ENCODE data around the gene EZR. TPM values are rescaled to one million over a fixed set of nuclear protein-coding genes. Genes with fewer than 3 reads are reported as not detected.

The EZR gene
- total RNA-seq, 2 experiments from 2014 or later: 268 to 415 TPM

DNA sequence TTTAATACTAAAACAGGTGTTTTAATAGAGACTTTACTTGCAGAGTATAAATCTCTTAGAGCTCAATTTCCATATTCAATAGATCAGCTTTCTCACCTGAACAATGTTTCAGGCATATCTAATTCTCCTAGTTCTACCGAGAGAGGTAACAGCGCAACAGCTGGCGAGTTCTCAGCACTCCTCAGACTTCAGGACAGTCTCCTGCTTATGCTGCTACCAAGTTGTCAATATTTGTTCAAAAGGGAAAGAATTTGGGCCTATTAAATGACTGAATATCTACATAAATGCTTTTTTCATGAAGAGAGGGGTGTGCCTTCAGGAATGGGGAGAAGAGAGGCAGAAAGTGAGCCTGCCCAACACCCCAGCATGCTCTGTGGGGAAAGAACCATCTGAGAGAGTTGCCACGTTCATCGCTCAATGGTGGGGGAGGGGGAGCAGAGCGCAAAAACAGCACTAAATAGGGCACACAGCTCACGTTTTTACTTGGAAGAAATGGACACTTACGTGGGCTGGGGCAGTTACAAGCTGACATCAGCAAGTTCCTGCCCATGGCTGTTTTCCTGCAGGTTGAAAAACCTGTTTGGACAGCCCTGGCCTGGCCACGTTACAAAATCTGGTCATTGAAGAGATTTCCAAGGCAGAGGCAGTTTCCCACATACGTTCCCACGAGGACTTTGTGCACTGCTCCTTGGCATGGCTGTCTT, 38.0 kb downstream of the EZR start:
- no TSS peak for BruUV-seq (replicated peaks)
- H3K9me2 ChIP-seq (ENCODE audit: insufficient read depth, low read length): no peaks in the 10 kb centered on the region
- POLR2A ChIA-PET: interaction anchor here (0.5 to 1.7 kb wide), 4 partner anchors 11 to 59 kb away, joined by 3 to 4 read pairs (median 3); no protein-coding TSS in a partner anchor
- H3K27ac ChIP-seq (ENCODE audit: low read depth, low read length, poor library complexity, severe bottlenecking): no peak overlapping the region
- no peaks in the 10 kb centered on the region for H3K4me1 ChIP-seq (ENCODE audit: insufficient read depth, low read length, poor library complexity, severe bottlenecking)
- peaks cover 100% of the 10 kb centered on the region for H3K36me3 ChIP-seq (ENCODE audit: insufficient read depth, low read length)
- peaks cover 44% of the 10 kb centered on the region; the same call in 1 of the 2 replicates for H3K79me2 ChIP-seq (ENCODE audit: insufficient read depth, low read depth, low read length)
- no peak for TF ChIP-seq EZH2phosphoT487 (IDR thresholded peaks at IDR 0.05; ENCODE audit: borderline replicate concordance, low read depth, low read length)
- no peak overlapping the region for H3K4me2 ChIP-seq (ENCODE audit: low read length)
- intact Hi-C loops (cut with micrococcal nuclease; ENCODE audit: unreplicated experiment): no loop called here
- H3K9me3 ChIP-seq (ENCODE audit: low read length): no peaks in the 10 kb centered on the region
- DNase-seq (ENCODE audit: low spot score): no peak
- H4K20me1 ChIP-seq (ENCODE audit: insufficient read depth, low read length): peaks cover 15% of the 10 kb centered on the region
- H2AFZ ChIP-seq (ENCODE audit: low read length): no peak overlapping the region
- no peak overlapping the region for H3K4me3 ChIP-seq (ENCODE audit: low read depth, low read length, poor library complexity, severe bottlenecking)
- CTCF ChIA-PET (ENCODE audit: unreplicated experiment): no interaction called here

DNA sequence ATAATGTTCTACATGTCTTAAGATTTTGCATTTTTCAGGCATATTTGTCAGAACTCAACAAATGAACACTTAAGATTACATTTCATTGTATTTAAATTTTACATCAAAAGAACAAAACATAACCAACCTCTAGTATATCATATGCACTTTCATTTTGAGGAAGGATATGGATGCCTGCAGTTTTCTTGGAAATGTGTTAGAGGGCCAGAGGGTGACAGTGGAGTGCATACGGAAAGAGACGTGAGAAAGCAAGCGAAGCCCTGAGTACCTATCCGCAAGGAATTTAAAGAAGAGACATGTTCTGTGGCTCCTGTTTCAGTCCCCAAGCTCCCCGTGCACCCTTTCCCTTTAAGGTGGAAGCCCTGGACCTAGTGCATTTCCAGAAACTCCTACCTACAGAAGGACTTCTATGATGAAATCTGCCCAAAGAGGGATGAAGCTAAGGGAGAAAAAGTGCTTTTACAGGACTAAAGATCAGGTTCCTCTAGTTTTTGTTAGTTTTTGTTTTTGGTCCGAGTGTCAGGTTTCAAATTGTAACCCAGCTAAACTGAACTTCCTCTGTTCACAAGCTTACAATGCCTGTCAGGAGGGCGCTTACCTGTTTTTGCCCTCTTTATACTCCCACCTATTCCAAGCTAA, 38.8 kb downstream of the EZR start:
- Histone ChIP-seq H3K9me3 (ENCODE audit: low read length) (no peaks in the 10 kb centered on the region), H3K4me1 (ENCODE audit: insufficient read depth, low read length, poor library complexity, severe bottlenecking) (no peaks in the 10 kb centered on the region), H3K27ac (ENCODE audit: low read depth, low read length, poor library complexity, severe bottlenecking) (no peak overlapping the region), H3K36me3 (ENCODE audit: insufficient read depth, low read length) (peaks cover 100% of the 10 kb centered on the region), H3K79me2 (ENCODE audit: insufficient read depth, low read depth, low read length) (peaks cover 49% of the 10 kb centered on the region; the same call in 1 of the 2 replicates), H3K4me2 (ENCODE audit: low read length) (no peak overlapping the region), H2AFZ (ENCODE audit: low read length) (no peak overlapping the region), H3K4me3 (ENCODE audit: low read depth, low read length, poor library complexity, severe bottlenecking) (no peak overlapping the region), H3K9me2 (ENCODE audit: insufficient read depth, low read length) (no peaks in the 10 kb centered on the region), H4K20me1 (ENCODE audit: insufficient read depth, low read length) (peaks cover 15% of the 10 kb centered on the region)
- ChIA-PET CTCF (ENCODE audit: unreplicated experiment) (no interaction called here), POLR2A (interaction anchor here (0.6 to 1.7 kb wide), 5 partner anchors 11 to 63 kb away, joined by 3 to 4 read pairs (median 3); no protein-coding TSS in a partner anchor)
- no peak for DNase-seq (ENCODE audit: low spot score)
- intact Hi-C loops (cut with micrococcal nuclease; ENCODE audit: unreplicated experiment): no loop called here
- TF ChIP-seq EZH2phosphoT487 (IDR thresholded peaks at IDR 0.05; ENCODE audit: borderline replicate concordance, low read depth, low read length) (no peak), CTCF (conservative IDR thresholded peaks at IDR 0.05; ENCODE audit: low read length) (no peak)
- BruUV-seq (replicated peaks): TSS peak; percentile 10

GRCh38 chr6:158778005-158778527, 41.1 kb downstream of the EZR start:
- Histone ChIP-seq H3K9me2 (ENCODE audit: insufficient read depth, low read length) (no peaks in the 10 kb centered on the region), H2AFZ (ENCODE audit: low read length) (no peak overlapping the region), H3K4me1 (ENCODE audit: insufficient read depth, low read length, poor library complexity, severe bottlenecking) (no peaks in the 10 kb centered on the region), H3K4me3 (ENCODE audit: low read depth, low read length, poor library complexity, severe bottlenecking) (no peak overlapping the region), H3K79me2 (ENCODE audit: insufficient read depth, low read depth, low read length) (peaks cover 46% of the 10 kb centered on the region; the same call in 1 of the 2 replicates), H3K9me3 (ENCODE audit: low read length) (no peaks in the 10 kb centered on the region), H3K36me3 (ENCODE audit: insufficient read depth, low read length) (peaks cover 100% of the 10 kb centered on the region), H3K27ac (ENCODE audit: low read depth, low read length, poor library complexity, severe bottlenecking) (no peak overlapping the region), H3K4me2 (ENCODE audit: low read length) (no peak overlapping the region), H4K20me1 (ENCODE audit: insufficient read depth, low read length) (peaks cover 15% of the 10 kb centered on the region; the same call in 1 of the 2 replicates)
- intact Hi-C loops (cut with micrococcal nuclease; ENCODE audit: unreplicated experiment): no loop called here
- BruUV-seq (replicated peaks): no TSS peak
- ChIA-PET CTCF (ENCODE audit: unreplicated experiment) (no interaction called here), POLR2A (no interaction called here)
- no peak for DNase-seq (ENCODE audit: low spot score)
- TF ChIP-seq EZH2phosphoT487 (IDR thresholded peaks at IDR 0.05; ENCODE audit: borderline replicate concordance, low read depth, low read length) (no peak), CTCF (conservative IDR thresholded peaks at IDR 0.05; ENCODE audit: low read length) (no peak)

All from OCI-LY7 (cell line).